HuH-7.5 (cell line): ENCODE results near the gene ERV3-1.
"Not testable (repeated sequence)": the region's sequence is repeated elsewhere in the genome, so short reads cannot be mapped to it uniquely, and the experiment has no call there.

Source experiments
- DNase-seq: peaks from one replicate; pipeline ENCODE4 v3.0.0; 2011; ENCODE audit warnings: low spot score

Gene ERV3-1

DNA sequence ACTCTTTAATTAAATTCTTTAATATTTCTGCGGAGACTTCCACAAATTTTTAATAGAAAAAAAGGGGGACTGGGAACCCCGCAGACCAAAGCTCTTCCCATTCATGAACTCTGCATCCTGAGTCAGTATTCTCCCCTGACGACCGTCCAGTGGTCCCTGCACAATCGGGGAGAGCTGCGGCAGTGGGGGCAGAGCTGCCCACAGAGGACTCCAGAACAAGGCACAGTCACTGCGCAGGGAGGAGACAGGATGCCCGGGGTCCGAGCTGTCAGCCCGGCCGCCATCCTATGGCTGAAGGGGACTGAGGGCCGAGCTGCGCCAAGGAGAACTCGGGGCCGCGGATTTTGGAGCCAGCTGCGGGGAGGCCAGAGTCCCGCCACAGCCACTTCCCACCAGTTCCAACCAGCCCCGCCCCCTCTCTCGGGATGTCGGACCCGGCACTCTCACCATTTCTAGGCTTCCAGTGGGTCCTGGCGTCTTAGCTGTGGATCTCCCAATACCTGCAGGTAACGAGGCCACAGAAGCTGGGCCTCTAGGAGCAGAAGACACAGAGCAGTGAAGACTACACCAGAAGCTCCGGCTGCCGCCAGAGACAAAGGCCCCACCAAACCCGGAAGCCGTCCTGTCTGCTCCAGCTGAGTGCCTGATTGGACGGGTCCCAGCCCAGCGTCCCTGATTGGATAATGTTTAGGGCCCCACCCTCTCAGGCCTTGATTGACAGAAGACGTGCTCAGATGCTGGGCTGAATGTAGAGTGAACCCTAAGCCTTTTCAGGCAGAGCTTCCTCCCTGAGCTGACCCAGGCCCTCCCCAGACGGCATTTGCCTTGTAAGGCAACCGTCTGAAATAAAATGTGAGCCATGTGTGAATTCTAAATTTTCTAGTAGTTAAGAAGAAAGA is at the start of gene ERV3-1:
Gene ERV3-1 (minus strand): TSS at position 594 of the 899 bp plus-strand sequence. CDS start 13,661 bp downstream, outside the sequence.
- DNase-seq, result peak; percentile 80

GRCh38 chr7:65055786-65056185 is 49.3 kb upstream of the ERV3-1 start:
- not testable (repeated sequence) for DNase-seq

GRCh38 chr7:65054466-65054994 is 48.0 kb upstream of the ERV3-1 start:
- not testable (repeated sequence) for DNase-seq

DNA sequence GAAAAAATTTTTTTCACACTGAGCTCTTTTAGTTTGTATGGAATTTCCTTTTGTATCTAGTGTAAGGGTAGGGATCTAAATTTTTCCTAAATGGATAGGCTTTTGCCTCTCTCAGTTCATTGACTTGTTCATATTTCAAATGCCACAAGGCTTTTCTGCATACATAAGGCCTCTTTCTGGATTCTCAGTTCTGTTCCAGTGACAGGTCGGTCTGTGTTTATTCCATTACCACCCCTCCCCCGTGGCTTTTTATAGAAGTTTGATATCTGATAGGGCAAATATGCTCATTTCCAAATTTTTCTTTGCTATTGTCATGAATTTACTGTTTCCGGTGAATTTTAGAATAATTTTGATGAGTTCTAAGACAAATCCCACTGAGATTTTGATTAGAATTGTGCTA is 45.2 kb upstream of the ERV3-1 start:
- DNase-seq, result not testable (repeated sequence)

GRCh38 chr7:65051139-65051538 is 44.7 kb upstream of the ERV3-1 start:
- not testable (repeated sequence) for DNase-seq

DNA sequence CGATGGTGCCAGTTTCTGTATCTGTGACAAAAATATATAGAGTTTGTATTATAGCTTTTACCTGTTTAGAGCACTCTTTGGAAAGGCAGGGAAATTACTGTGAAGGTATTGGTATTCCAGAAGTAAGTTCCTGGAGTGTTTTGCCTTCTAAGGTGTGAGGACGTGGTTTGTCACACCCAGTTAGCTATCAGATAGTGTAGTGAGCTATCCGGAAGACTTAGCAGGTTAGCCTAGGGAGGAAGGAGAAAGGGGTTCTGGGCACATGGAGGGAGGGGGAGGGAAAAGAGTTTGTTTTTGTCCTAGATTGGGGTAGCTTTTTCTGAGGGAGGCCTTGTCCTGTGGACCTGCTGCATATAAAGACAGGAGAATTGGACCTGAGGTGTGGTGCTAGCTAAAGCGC is 39.8 kb upstream of the ERV3-1 start:
- not testable (repeated sequence) for DNase-seq

DNA sequence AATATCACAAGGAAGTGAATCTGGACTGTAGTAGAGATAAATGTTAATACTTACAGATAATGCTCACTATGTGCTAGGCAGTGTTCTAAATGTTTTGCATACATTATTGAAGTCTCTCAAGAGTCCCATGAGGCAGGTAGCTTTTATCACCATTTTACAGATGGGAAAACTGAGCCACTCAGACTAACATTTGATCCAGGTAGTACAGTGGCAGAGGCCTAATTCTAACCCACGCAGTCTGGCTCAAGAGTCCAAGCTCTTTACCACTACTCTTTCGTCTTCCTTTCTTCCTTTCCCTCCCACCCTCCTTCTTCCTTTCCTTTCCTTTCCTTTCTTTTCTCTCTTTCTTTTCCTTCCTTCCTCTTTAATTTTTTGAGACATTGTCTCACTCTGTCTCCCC is 39.1 kb upstream of the ERV3-1 start:
- DNase-seq, result not testable (repeated sequence)

GRCh38 chr7:65038767-65039166 is 32.3 kb upstream of the ERV3-1 start:
- peak; percentile 23 for DNase-seq

- DNase-seq, result peak; percentile 73
Measured at GRCh38 chr7:65037740-65038688, 31.5 kb upstream of the ERV3-1 start.

DNA sequence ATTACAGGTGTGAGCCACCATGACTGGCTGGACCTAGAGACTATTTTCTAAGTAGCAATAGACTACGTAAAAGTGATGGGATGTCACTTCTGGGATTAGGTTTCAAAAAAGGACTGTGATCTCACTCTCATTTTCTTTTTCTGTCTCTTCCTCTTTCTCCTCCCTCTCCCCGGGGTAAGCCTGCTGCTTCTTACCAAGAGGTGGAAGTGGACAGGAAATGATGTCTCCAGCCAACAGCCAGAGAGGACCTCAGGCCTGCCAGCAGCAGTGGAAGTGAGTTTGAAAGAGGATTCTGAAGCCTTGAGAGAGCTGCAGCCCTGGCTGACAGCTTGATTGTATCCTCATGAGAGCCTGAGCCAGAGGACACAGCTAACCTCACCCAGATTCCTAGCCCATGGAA is 30.0 kb upstream of the ERV3-1 start:
- not testable (repeated sequence) for DNase-seq

GRCh38 chr7:65035469-65035868 is 29.0 kb upstream of the ERV3-1 start:
- DNase-seq, result not testable (repeated sequence)

GRCh38 chr7:65034120-65034782 is 27.8 kb upstream of the ERV3-1 start:
- DNase-seq, result not testable (repeated sequence)

GRCh38 chr7:65033391-65033790 is 26.9 kb upstream of the ERV3-1 start:
- not testable (repeated sequence) for DNase-seq

- not testable (repeated sequence) for DNase-seq
Measured at GRCh38 chr7:65025023-65025422, 18.5 kb upstream of the ERV3-1 start.

DNA sequence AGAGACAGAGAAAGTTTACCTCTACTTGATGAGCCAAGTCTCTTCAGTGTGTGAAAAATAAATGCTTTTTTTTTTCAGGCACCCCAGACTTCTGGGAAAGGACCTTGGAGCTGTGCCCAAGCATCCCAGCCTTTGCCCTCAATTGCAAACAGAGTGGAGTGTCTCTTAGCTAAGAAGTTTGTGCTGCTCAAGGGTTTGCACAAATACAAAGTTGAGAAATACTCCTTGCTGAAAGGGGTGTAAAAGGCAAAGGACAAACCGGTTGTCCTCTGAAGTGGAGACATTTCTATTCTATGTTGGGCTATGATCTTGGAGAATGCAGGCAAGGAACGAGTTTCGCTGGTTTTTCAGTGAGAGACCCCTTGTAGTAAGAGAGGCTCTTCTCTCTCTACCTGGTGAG is 14.5 kb upstream of the ERV3-1 start:
- DNase-seq, result not testable (repeated sequence)

DNA sequence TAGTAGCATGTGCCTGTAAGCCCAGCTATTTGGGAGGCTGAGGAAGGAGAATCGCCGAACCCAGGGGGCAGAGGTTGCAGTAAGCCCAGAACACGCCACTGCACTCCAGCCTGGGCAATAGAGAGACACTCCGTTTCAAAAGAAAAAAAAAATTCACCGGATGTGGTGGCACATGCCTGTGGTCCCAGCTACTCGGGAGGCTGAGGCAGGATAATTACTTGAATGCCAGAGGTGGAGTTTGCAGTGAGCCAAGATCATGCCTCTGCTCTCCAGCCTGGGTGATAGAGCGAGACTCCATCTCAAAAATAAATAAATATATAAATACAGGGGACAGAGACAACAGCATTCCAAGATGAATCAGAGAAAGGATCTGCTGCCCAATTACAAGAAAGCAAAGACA is 3.4 kb upstream of the ERV3-1 start:
- not testable (repeated sequence) for DNase-seq

DNA sequence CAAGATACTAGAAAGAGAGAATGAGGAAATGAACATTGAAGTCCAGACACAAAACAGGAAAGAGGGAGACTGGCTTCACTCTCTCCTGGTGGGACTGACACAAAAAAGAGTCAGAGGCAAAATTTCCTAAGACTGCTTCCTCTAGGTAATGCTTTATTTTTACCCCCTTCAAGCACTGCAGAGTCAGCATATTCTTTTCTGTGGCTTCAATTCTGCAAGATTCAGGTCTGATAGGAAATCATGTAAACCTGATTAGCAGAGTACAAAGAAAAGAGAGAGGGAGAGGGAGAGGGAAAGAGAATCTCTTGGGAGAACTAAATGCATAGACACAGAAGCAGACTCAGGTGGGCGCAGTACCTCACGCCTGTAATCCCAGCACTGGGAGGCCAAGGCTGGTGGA is 2.9 kb upstream of the ERV3-1 start:
- DNase-seq, result not testable (repeated sequence)

GRCh38 chr7:65007036-65007435 is 549 bp upstream of the ERV3-1 start:
- DNase-seq, result not testable (repeated sequence)

GRCh38 chr7:65004575-65004974 is 1.9 kb downstream of the ERV3-1 start:
- no peak for DNase-seq

DNA sequence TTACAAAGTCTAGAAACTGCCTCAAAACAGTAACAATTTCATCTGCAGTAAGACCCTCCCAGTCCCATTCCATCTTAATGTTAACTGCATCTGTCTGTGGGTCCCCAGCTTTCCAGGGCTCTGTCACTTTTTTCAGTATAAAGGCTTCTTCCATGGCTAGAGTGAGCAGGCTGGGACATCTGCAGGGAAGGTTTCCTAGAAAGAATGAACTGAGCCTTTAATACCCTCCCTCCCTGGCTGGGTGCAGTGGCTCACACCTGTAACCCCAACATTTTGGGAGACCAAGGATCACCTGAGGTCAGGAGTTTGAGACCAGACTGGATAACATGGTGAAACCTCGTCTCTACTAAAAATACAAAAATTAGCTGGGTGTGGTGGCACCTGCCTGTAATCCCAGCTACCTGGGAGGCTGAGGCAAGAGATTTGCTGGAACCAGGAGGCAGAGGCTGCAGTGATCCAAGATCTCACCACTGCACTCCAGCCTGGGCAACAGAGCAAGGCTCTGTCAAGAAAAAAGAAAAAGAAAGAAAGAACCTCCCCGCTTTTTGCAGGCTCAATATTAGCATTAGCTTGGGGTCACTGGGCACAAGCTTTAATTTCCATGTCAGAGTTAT is 3.4 kb downstream of the ERV3-1 start:
- no peak for DNase-seq

GRCh38 chr7:65001291-65001814 is 5.1 kb downstream of the ERV3-1 start:
- no peak for DNase-seq
